WTC11 (cell line): Measurements from ENCODE around the gene MAN1A2. TPM values are rescaled to one million over a fixed set of nuclear protein-coding genes. Genes with fewer than 3 reads are reported as not detected.

ENCODE experiments used
- ATAC-seq: fragments of 200-7000 bp; cut with Tn5 transposase; 2 replicates; pipeline ENCODE4 v1.10.0; 2021; ENCODE audit warnings: mild to moderate bottlenecking, moderate library complexity
- CTCF ChIA-PET: fragments of 300-600 bp; sonication (Branson Sonifier 250); formaldehyde crosslinking; loops from one replicate; lab custom pipeline; 2021; ENCODE audit warnings: antibody characterized with exemption; lab: Charles Lee
- POLR2A ChIA-PET: fragments of 350-600 bp; sonication (Branson Sonifier 250); formaldehyde crosslinking; loops from one replicate; lab custom pipeline; 2021; ENCODE audit warnings: antibody characterized with exemption; lab: Charles Lee
- DNase-seq: peaks from one replicate; pipeline ENCODE4 v3.0.0; 2021; ENCODE audit warnings: low spot score
- H3K27ac Mint-ChIP-seq: 2 replicates; pipeline ENCODE4 v1.8.0; 2021; ENCODE audit warnings: mixed read lengths
- H3K27me3 Mint-ChIP-seq: 2 replicates; pipeline ENCODE4 v1.8.0; 2021; ENCODE audit warnings: low read depth, mild to moderate bottlenecking, moderate library complexity, mixed read lengths
- H3K36me3 Mint-ChIP-seq: 2 replicates; pipeline ENCODE4 v1.8.0; 2021; ENCODE audit warnings: mixed read lengths
- H3K4me1 Mint-ChIP-seq: 2 replicates; pipeline ENCODE4 v1.8.0; 2022; ENCODE audit warnings: mixed read lengths
- H3K4me3 Mint-ChIP-seq: 2 replicates; pipeline ENCODE4 v1.8.0; 2021; ENCODE audit warnings: mild to moderate bottlenecking, moderate library complexity, mixed read lengths
- H3K9me3 Mint-ChIP-seq: 2 replicates; pipeline ENCODE4 v1.8.0; 2021; ENCODE audit warnings: mixed read lengths
- EMX1 ChIP-seq: fragments of 250-450 bp; sonication (Bioruptor Pico); IDR thresholded peaks from 2 replicates; pipeline ENCODE4 v1.8.0; 2021; ENCODE audit warnings: mild to moderate bottlenecking
- HMGA2 ChIP-seq: fragments of 250-450 bp; sonication (Bioruptor Pico); IDR thresholded peaks from 2 replicates; pipeline ENCODE4 v1.4.0; 2021; ENCODE audit warnings: mild to moderate bottlenecking, moderate library complexity
- JUN ChIP-seq: sonication (generic); formaldehyde crosslinking; IDR thresholded peaks from 2 replicates; pipeline ENCODE4 v1.8.0; 2023; ENCODE audit warnings: mild to moderate bottlenecking, missing genetic modification reagents
- NFE2L1 ChIP-seq: sonication (generic); formaldehyde crosslinking; IDR thresholded peaks from 2 replicates; pipeline ENCODE4 v1.8.1; 2023; ENCODE audit warnings: missing genetic modification reagents
- NR1H2 ChIP-seq: sonication (generic); formaldehyde crosslinking; IDR thresholded peaks from 2 replicates; pipeline ENCODE4 v1.9.0; 2021; ENCODE audit warnings: mild to moderate bottlenecking, moderate library complexity, missing genetic modification reagents
- NR2C2 ChIP-seq: sonication (generic); formaldehyde crosslinking; IDR thresholded peaks from 2 replicates; pipeline ENCODE4 v1.8.0; 2022; ENCODE audit warnings: mild to moderate bottlenecking, missing genetic modification reagents
- OVOL2 ChIP-seq: fragments of 250-450 bp; sonication (Bioruptor Pico); IDR thresholded peaks from 2 replicates; pipeline ENCODE4 v1.9.0; 2021; ENCODE audit warnings: mild to moderate bottlenecking, borderline replicate concordance
- SMAD4 ChIP-seq: sonication (generic); formaldehyde crosslinking; IDR thresholded peaks from 2 replicates; pipeline ENCODE4 v1.8.0; 2022; ENCODE audit warnings: mild to moderate bottlenecking, missing genetic modification reagents
- SOX15 ChIP-seq: fragments of 250-450 bp; sonication (Bioruptor Pico); IDR thresholded peaks from 2 replicates; pipeline ENCODE4 v1.9.0; 2021; ENCODE audit warnings: mild to moderate bottlenecking
- TP53 ChIP-seq: sonication (generic); formaldehyde crosslinking; IDR thresholded peaks from 2 replicates; pipeline ENCODE4 v1.8.1; 2023; ENCODE audit warnings: mild to moderate bottlenecking, missing genetic modification reagents
- ZNF232 ChIP-seq: sonication (generic); formaldehyde crosslinking; IDR thresholded peaks from 2 replicates; pipeline ENCODE4 v1.8.0; 2022; ENCODE audit warnings: mild to moderate bottlenecking, missing genetic modification reagents
- total RNA-seq: library from RNA; stranded (reverse); gene quantifications from 3 replicates; pipeline ENCODE4 v1.2.3, GENCODE V29; 2021
- TF ChIP-seq, protein P1 (sequence below): sonication (generic); formaldehyde crosslinking; IDR thresholded peaks from 2 replicates; pipeline ENCODE4 v1.8.0; 2022; ENCODE audit warnings: mild to moderate bottlenecking, missing genetic modification reagents
- TF ChIP-seq, protein P2 (sequence below): sonication (generic); formaldehyde crosslinking; IDR thresholded peaks from 2 replicates; pipeline ENCODE4 v1.8.0; 2022; ENCODE audit warnings: mild to moderate bottlenecking, missing genetic modification reagents
- TF ChIP-seq, protein P3 (sequence below): sonication (generic); formaldehyde crosslinking; IDR thresholded peaks from 2 replicates; pipeline ENCODE4 v1.8.1; 2023; ENCODE audit warnings: mild to moderate bottlenecking, missing genetic modification reagents, borderline replicate concordance
- TF ChIP-seq, protein P4 (sequence below): sonication (generic); formaldehyde crosslinking; IDR thresholded peaks from 2 replicates; pipeline ENCODE4 v1.8.1; 2022; ENCODE audit warnings: mild to moderate bottlenecking, missing genetic modification reagents, moderate library complexity, borderline replicate concordance
- TF ChIP-seq, protein P5 (sequence below): sonication (generic); formaldehyde crosslinking; IDR thresholded peaks from 2 replicates; pipeline ENCODE4 v1.8.1; 2022; ENCODE audit warnings: missing genetic modification reagents, borderline replicate concordance

The MAN1A2 gene
- total RNA-seq, 1 experiment from 2014 or later, result 16.0 TPM

DNA sequence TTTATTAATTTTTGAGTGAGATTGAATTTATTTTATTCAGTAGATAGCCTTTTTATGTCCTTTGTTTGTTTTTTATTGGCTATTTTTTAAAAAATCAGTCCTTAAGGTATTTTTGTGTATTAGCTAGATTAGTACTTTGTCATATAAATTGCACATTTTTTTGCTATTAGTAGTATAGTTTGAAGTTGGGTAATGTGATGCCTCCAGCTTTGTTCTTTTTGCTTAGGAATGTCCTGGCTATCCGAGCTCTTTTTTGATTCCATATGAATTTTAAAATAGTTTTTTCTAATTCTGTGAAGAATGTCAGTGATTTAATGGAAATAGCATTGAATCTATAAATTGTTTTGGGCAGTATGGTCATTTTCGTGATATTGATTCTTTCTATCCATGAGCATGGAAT is 80.4 kb downstream of the MAN1A2 start:
- CTCF ChIA-PET, result no interaction called here
- ATAC-seq (no peak), DNase-seq (no peak)
- peaks cover 42% of the 10 kb centered on the region for H3K9me3 Mint-ChIP-seq
- H3K36me3 Mint-ChIP-seq, result peaks cover 30% of the 10 kb centered on the region
- no peak overlapping the region for H3K27ac Mint-ChIP-seq
- POLR2A ChIA-PET, result no interaction called here
- H3K4me1 Mint-ChIP-seq, result peaks cover 6% of the 10 kb centered on the region; the same call in 1 of the 2 replicates
- H3K4me3 Mint-ChIP-seq, result no peak overlapping the region
- H3K27me3 Mint-ChIP-seq, result no peaks in the 10 kb centered on the region
- no peak for TF ChIP-seq TP53 (CRISPR knock-in tag)
- TF ChIP-seq, protein P1, sequence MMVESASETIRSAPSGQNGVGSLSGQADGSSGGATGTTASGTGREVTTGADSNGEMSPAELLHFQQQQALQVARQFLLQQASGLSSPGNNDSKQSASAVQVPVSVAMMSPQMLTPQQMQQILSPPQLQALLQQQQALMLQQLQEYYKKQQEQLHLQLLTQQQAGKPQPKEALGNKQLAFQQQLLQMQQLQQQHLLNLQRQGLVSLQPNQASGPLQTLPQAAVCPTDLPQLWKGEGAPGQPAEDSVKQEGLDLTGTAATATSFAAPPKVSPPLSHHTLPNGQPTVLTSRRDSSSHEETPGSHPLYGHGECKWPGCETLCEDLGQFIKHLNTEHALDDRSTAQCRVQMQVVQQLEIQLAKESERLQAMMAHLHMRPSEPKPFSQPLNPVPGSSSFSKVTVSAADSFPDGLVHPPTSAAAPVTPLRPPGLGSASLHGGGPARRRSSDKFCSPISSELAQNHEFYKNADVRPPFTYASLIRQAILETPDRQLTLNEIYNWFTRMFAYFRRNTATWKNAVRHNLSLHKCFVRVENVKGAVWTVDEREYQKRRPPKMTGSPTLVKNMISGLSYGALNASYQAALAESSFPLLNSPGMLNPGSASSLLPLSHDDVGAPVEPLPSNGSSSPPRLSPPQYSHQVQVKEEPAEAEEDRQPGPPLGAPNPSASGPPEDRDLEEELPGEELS (CRISPR knock-in tag), result no peak
- TF ChIP-seq, protein P2, sequence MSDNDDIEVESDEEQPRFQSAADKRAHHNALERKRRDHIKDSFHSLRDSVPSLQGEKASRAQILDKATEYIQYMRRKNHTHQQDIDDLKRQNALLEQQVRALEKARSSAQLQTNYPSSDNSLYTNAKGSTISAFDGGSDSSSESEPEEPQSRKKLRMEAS, result no peak
- no peak for TF ChIP-seq NFE2L1
- TF ChIP-seq, protein P3, sequence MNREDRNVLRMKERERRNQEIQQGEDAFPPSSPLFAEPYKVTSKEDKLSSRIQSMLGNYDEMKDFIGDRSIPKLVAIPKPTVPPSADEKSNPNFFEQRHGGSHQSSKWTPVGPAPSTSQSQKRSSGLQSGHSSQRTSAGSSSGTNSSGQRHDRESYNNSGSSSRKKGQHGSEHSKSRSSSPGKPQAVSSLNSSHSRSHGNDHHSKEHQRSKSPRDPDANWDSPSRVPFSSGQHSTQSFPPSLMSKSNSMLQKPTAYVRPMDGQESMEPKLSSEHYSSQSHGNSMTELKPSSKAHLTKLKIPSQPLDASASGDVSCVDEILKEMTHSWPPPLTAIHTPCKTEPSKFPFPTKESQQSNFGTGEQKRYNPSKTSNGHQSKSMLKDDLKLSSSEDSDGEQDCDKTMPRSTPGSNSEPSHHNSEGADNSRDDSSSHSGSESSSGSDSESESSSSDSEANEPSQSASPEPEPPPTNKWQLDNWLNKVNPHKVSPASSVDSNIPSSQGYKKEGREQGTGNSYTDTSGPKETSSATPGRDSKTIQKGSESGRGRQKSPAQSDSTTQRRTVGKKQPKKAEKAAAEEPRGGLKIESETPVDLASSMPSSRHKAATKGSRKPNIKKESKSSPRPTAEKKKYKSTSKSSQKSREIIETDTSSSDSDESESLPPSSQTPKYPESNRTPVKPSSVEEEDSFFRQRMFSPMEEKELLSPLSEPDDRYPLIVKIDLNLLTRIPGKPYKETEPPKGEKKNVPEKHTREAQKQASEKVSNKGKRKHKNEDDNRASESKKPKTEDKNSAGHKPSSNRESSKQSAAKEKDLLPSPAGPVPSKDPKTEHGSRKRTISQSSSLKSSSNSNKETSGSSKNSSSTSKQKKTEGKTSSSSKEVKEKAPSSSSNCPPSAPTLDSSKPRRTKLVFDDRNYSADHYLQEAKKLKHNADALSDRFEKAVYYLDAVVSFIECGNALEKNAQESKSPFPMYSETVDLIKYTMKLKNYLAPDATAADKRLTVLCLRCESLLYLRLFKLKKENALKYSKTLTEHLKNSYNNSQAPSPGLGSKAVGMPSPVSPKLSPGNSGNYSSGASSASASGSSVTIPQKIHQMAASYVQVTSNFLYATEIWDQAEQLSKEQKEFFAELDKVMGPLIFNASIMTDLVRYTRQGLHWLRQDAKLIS (CRISPR knock-in tag), result no peak
- no peak for TF ChIP-seq OVOL2 (CRISPR knock-in tag)
- TF ChIP-seq HMGA2 (CRISPR knock-in tag), result no peak
- no peak for TF ChIP-seq NR1H2
- TF ChIP-seq, protein P4, sequence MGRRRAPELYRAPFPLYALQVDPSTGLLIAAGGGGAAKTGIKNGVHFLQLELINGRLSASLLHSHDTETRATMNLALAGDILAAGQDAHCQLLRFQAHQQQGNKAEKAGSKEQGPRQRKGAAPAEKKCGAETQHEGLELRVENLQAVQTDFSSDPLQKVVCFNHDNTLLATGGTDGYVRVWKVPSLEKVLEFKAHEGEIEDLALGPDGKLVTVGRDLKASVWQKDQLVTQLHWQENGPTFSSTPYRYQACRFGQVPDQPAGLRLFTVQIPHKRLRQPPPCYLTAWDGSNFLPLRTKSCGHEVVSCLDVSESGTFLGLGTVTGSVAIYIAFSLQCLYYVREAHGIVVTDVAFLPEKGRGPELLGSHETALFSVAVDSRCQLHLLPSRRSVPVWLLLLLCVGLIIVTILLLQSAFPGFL (CRISPR knock-in tag), result no peak
- TF ChIP-seq ZNF232 (CRISPR knock-in tag), result no peak
- TF ChIP-seq, protein P5, sequence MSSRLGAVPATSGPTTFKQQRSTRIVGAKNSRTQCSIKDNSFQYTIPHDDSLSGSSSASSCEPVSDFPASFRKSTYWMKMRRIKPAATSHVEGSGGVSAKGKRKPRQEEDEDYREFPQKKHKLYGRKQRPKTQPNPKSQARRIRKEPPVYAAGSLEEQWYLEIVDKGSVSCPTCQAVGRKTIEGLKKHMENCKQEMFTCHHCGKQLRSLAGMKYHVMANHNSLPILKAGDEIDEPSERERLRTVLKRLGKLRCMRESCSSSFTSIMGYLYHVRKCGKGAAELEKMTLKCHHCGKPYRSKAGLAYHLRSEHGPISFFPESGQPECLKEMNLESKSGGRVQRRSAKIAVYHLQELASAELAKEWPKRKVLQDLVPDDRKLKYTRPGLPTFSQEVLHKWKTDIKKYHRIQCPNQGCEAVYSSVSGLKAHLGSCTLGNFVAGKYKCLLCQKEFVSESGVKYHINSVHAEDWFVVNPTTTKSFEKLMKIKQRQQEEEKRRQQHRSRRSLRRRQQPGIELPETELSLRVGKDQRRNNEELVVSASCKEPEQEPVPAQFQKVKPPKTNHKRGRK (CRISPR knock-in tag), result no peak

DNA sequence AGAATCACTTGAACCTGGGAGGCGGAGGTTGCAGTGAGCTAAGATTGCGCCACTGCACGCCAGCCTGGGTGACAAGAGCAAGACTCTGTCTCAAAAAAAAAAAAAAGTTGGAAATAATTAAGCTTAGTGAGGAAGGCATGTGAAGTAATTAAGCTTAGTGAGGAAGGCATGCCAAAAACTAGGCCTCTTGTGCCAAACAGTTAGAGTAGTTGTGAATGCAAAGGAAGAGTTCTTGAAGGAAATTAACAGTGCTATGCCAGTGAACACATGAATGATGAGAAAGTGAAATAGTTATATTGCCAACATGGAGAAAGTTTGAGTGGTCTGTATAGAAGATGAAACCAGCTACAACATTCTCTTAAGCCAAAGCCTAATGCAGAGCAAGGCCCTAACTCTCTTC is 85.0 kb downstream of the MAN1A2 start:
- H3K4me3 Mint-ChIP-seq, result no peak overlapping the region
- CTCF ChIA-PET, result interaction anchor here (0.6 kb wide), 1 partner anchor 83 kb away, joined by 3 read pairs; no protein-coding TSS in a partner anchor
- no peaks in the 10 kb centered on the region for H3K27me3 Mint-ChIP-seq
- POLR2A ChIA-PET, result no interaction called here
- no peak for TF ChIP-seq SMAD4
- TF ChIP-seq EMX1, result no peak
- TF ChIP-seq, protein P1 (CRISPR knock-in tag), result no peak
- no peak for TF ChIP-seq SOX15
- TF ChIP-seq JUN (CRISPR knock-in tag), result no peak
- no peak for TF ChIP-seq NR2C2
- peaks cover 30% of the 10 kb centered on the region for H3K36me3 Mint-ChIP-seq
- DNase-seq (no peak), ATAC-seq (no peak)
- H3K9me3 Mint-ChIP-seq, result peaks cover 31% of the 10 kb centered on the region
- H3K27ac Mint-ChIP-seq, result no peak overlapping the region
- peaks cover 6% of the 10 kb centered on the region; the same call in 1 of the 2 replicates for H3K4me1 Mint-ChIP-seq
